Ectodermal cell (in vitro differentiated cells): Measurements from ENCODE around the gene STXBP6.

Source experiments
- H3K27ac ChIP-seq: 2 replicates; pipeline ENCODE4 v1.7.0; 2013; ENCODE audit warnings: mild to moderate bottlenecking, low read depth, low read length; ENCODE audit not compliant: insufficient read depth, poor library complexity, severe bottlenecking
- H3K27me3 ChIP-seq: 2 replicates; pipeline ENCODE4 v1.7.0; 2013; ENCODE audit warnings: mild to moderate bottlenecking, low read length; ENCODE audit not compliant: insufficient read depth, control insufficient read depth, poor library complexity, severe bottlenecking
- H3K36me3 ChIP-seq: one replicate; pipeline ENCODE4 v1.7.0; 2013; ENCODE audit warnings: low read length; ENCODE audit not compliant: control insufficient read depth, insufficient read depth
- H3K4me1 ChIP-seq: one replicate; pipeline ENCODE4 v1.7.0; 2013; ENCODE audit warnings: low read length; ENCODE audit not compliant: control insufficient read depth, insufficient read depth
- H3K4me3 ChIP-seq: 2 replicates; pipeline ENCODE4 v1.7.0; 2013; ENCODE audit warnings: low read depth, low read length, control low read depth; ENCODE audit not compliant: insufficient read depth
- H3K9me3 ChIP-seq: 2 replicates; pipeline ENCODE4 v1.7.0; 2013; ENCODE audit warnings: mild to moderate bottlenecking, low read length, moderate library complexity; ENCODE audit not compliant: control insufficient read depth
- WGBS, 2 experiments: methylation state at CpG; one replicate each; pipeline ENCODE4 v1.1.7; 2013; ENCODE audit warnings: missing lambda C conversion rate in 2 of 2; 5-methylcytosine and 5-hydroxymethylcytosine counted together

The STXBP6 gene

DNA sequence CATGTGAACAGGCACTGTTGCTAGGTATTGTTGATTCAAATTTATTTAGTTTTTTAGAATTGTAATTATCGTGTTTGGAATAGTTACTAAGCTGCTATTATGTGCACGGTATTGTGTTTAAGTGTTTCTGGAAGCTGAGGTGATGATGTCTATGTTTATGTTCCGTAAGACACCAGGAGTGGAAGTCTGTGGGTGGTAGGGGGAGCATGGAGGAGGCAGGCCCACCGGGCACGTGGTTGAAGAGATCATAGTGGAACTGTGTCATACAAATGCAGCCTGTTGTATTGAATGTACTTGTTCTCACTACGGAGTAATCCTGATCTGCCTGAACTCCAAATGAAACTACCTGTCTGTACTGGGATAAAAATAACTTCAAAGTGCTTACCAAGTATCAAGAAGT lies 36.1 kb upstream of the STXBP6 start:
- H3K4me3 ChIP-seq: no peak overlapping the region
- WGBS, 2 experiments: 73 to 77% methylated on average over 6 of the region's 6 CpGs
- no peaks in the 10 kb centered on the region for H3K36me3 ChIP-seq

GRCh38 chr14:25080682-25081081 lies 30.7 kb upstream of the STXBP6 start:
- no peak overlapping the region for H3K27ac ChIP-seq
- H3K27me3 ChIP-seq: no peaks in the 10 kb centered on the region
- no peak overlapping the region for H3K4me3 ChIP-seq
- H3K4me1 ChIP-seq: no peaks in the 10 kb centered on the region
- H3K36me3 ChIP-seq: no peaks in the 10 kb centered on the region
- H3K9me3 ChIP-seq: no peaks in the 10 kb centered on the region
- 93 to 98% methylated on average over 2 of the region's 2 CpGs for WGBS, 2 experiments

More for the DNA sequence above, 36.1 kb upstream of the STXBP6 start:
- no peaks in the 10 kb centered on the region for H3K9me3 ChIP-seq
- H3K4me1 ChIP-seq: peaks cover 2% of the 10 kb centered on the region
- H3K27me3 ChIP-seq: no peaks in the 10 kb centered on the region
- H3K27ac ChIP-seq: no peak overlapping the region

DNA sequence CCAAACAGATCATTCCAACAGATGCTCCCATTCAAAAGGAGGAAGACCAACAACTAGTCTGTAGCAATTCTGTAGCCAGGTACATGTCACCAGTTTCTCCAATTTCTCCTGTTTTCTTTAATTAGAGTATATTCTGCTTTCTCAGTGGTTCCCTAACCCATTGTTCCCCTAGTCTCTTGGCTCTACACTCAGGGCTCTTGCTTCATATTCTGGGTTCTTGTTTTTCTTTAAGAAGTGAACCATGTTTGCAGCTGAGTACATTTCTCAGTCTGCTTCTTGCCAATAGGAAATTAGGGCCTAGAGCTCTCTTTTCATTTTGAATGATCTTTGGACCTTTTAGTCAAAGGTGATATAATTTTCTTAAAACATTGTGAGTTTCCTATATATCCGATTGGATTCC lies 29.4 kb upstream of the STXBP6 start:
- Histone ChIP-seq H3K36me3 (no peaks in the 10 kb centered on the region), H3K9me3 (no peaks in the 10 kb centered on the region), H3K27me3 (no peaks in the 10 kb centered on the region), H3K4me3 (no peak overlapping the region), H3K27ac (no peak overlapping the region), H3K4me1 (no peaks in the 10 kb centered on the region)
- 100% methylated on average over 1 of the region's 1 CpG; no CpG with 5 or more reads in 1 of the 2 experiments for WGBS, 2 experiments

DNA sequence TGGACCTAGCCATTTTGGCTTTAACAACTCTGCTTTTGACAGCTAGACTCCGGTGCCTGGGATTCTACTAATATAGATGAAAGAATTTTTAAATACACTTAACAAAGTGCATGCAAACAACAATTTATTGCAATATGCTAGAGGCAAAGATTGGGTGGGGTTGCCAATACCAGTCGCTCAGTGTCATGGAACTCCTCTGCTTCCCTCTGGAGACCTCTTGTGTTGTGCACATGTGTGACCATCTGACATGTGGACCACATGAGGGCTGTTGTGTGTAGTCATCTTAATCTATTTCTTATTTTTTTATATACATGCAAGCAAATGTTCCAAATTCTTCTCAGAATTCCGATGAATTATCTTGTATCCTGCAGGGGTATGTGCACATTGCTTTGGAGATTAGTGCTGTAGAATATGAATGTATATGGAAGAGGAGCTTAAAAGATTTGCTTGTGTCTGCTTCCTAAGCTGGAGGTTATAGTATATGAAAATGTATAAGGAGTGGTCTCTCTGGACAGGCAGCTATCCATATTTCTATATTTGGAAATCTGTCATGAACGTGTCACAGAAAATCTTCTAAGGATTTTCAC lies 24.2 kb upstream of the STXBP6 start:
- Histone ChIP-seq H3K4me3 (no peak overlapping the region), H3K9me3 (no peaks in the 10 kb centered on the region), H3K27me3 (no peaks in the 10 kb centered on the region), H3K36me3 (no peaks in the 10 kb centered on the region), H3K27ac (no peak overlapping the region), H3K4me1 (no peaks in the 10 kb centered on the region)
- 91% methylated on average over 3 to 4 of the region's 4 CpGs for WGBS, 2 experiments

DNA sequence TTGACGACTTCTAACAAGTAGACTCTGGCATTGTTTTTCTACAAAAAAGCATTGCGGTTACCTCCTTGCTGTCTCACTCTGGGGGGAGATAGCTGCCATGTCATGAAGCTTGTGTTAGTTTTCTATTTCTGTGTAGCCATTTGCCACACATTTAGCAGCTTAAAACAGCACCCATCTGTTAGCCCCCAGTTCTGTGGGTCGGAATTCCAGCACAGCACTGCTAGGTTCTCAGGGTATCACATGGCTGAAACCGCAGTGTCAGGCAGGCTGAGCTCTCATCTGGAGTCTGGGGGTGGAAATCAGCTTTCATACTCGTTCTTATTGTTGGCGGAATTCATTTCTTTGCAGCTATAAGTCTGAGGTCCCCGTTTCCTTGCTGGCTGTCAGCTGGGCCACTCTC lies 19.9 kb upstream of the STXBP6 start:
- Histone ChIP-seq H3K36me3 (no peaks in the 10 kb centered on the region), H3K27me3 (no peaks in the 10 kb centered on the region), H3K4me1 (no peaks in the 10 kb centered on the region), H3K4me3 (no peak overlapping the region), H3K27ac (no peak overlapping the region), H3K9me3 (no peaks in the 10 kb centered on the region)
- WGBS, 2 experiments: 89 to 90% methylated on average over 7 of the region's 7 CpGs

- no peak overlapping the region for H3K27ac ChIP-seq
- no peak overlapping the region for H3K4me3 ChIP-seq
- 86 to 92% methylated on average over 2 of the region's 2 CpGs for WGBS, 2 experiments
Observed at GRCh38 chr14:25067600-25067999, 17.7 kb upstream of the STXBP6 start.

DNA sequence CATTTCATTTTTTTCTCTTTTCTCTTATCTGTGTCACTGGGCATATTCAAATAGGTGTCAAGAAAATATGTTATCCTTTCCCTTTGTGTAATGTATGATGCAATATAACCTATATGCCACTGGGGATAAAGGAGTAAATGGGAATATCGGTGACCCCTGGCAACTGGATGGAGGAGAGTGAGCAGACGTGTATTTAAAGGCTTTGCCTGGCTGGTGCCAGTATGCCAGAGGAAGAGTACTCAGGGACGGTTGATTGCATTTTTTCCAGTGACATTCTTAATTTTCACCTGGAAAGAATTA lies 12.0 kb upstream of the STXBP6 start:
- Histone ChIP-seq H3K36me3 (no peaks in the 10 kb centered on the region), H3K4me1 (no peaks in the 10 kb centered on the region), H3K27me3 (no peaks in the 10 kb centered on the region), H3K27ac (no peak overlapping the region), H3K9me3 (no peaks in the 10 kb centered on the region), H3K4me3 (no peak overlapping the region)
- 94 to 98% methylated on average over 3 of the region's 3 CpGs for WGBS, 2 experiments

More at GRCh38 chr14:25067600-25067999, 17.7 kb upstream of the STXBP6 start:
- H3K4me1 ChIP-seq: no peaks in the 10 kb centered on the region
- no peaks in the 10 kb centered on the region for H3K27me3 ChIP-seq
- no peaks in the 10 kb centered on the region for H3K9me3 ChIP-seq
- no peaks in the 10 kb centered on the region for H3K36me3 ChIP-seq

DNA sequence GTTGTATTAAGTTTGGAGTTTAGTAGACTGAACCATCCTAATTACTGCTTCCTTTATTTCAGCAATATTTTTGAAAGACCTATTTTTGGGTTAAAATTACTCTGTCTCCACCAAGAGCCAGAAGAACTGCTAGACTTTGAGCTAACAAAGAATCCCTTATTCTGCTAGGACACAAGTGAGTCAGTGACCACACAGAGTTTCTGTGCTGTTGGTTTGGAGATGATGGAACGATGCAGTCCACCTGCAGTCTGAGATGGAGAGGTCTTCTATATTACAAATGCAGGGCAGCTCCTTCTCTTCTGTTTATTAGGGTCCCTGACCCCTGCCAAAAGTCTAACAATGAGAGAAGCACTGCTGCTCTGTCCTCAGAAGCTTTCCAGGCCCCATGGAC lies 6.7 kb upstream of the STXBP6 start:
- WGBS, 2 experiments: 96% methylated on average over 1 of the region's 1 CpG
- no peak overlapping the region for H3K4me3 ChIP-seq
- H3K4me1 ChIP-seq: no peaks in the 10 kb centered on the region
- H3K36me3 ChIP-seq: no peaks in the 10 kb centered on the region
- peaks cover 12% of the 10 kb centered on the region for H3K27me3 ChIP-seq
- H3K9me3 ChIP-seq: no peaks in the 10 kb centered on the region
- H3K27ac ChIP-seq: no peak overlapping the region

- WGBS, 2 experiments: 92 to 95% methylated on average over 1 to 2 of the region's 2 CpGs
- Histone ChIP-seq H3K27me3 (peaks cover 18% of the 10 kb centered on the region), H3K27ac (no peak overlapping the region), H3K9me3 (no peaks in the 10 kb centered on the region), H3K4me1 (no peaks in the 10 kb centered on the region), H3K4me3 (no peak overlapping the region), H3K36me3 (no peaks in the 10 kb centered on the region)
Observed at GRCh38 chr14:25055992-25056687, 6.2 kb upstream of the STXBP6 start.

- no peak overlapping the region for H3K27ac ChIP-seq
- H3K36me3 ChIP-seq: no peaks in the 10 kb centered on the region
- H3K4me3 ChIP-seq: no peak overlapping the region
- no peaks in the 10 kb centered on the region for H3K4me1 ChIP-seq
- WGBS, 2 experiments: 95 to 97% methylated on average over 5 of the region's 5 CpGs
- peaks cover 29% of the 10 kb centered on the region for H3K27me3 ChIP-seq
- no peaks in the 10 kb centered on the region for H3K9me3 ChIP-seq
Observed at GRCh38 chr14:25055005-25055404, 5.1 kb upstream of the STXBP6 start.
